HL-60 (cell line): Measurements from ENCODE around the gene RPRD1B.

ENCODE experiments used
- DNase-seq, 2 experiments: peaks; one replicate each; pipeline ENCODE4 v3.0.0-alpha.2; 2010 to 2020; ENCODE audit warnings: low read depth in 1 of 2, low spot score in 1 of 2
- H3K27ac ChIP-seq: fragments of 250-450 bp; sonication (Bioruptor Pico); replicated peaks from 2 replicates; pipeline ENCODE4 v1.5.1; 2020; ENCODE audit warnings: mild to moderate bottlenecking, moderate library complexity
- H3K27me3 ChIP-seq: fragments of 250-450 bp; sonication (Bioruptor Pico); 2 replicates; pipeline ENCODE4 v1.5.1; 2021; ENCODE audit warnings: mild to moderate bottlenecking, moderate library complexity; ENCODE audit not compliant: insufficient read depth, poor library complexity, severe bottlenecking
- H3K4me3 ChIP-seq: replicated peaks from 2 replicates; pipeline ENCODE4 v1.5.1; 2011; ENCODE audit warnings: mild to moderate bottlenecking, control low read depth, low read length; ENCODE audit not compliant: insufficient read depth
- GABPA ChIP-seq: IDR thresholded peaks from 2 replicates; pipeline ENCODE4 v1.6.1; 2012; ENCODE audit warnings: low read depth
- POLR2AphosphoS5 ChIP-seq: IDR thresholded peaks from 2 replicates; pipeline ENCODE4 v1.6.1; 2012; ENCODE audit warnings: low read depth
- SPI1 ChIP-seq: IDR thresholded peaks from 2 replicates; pipeline ENCODE4 v1.6.1; 2012; ENCODE audit warnings: low read depth, mild to moderate bottlenecking, borderline replicate concordance
- TF ChIP-seq, protein P1 (sequence below): IDR thresholded peaks from one replicate; pipeline ENCODE4 v1.5.1; 2011; ENCODE audit warnings: low read length, control low read depth, inconsistent platforms; ENCODE audit not compliant: insufficient read depth
- TF ChIP-seq, protein P2 (sequence below): IDR thresholded peaks from 2 replicates; pipeline ENCODE4 v1.6.1; 2012; ENCODE audit warnings: low read depth; ENCODE audit not compliant: insufficient replicate concordance

The RPRD1B gene

DNA sequence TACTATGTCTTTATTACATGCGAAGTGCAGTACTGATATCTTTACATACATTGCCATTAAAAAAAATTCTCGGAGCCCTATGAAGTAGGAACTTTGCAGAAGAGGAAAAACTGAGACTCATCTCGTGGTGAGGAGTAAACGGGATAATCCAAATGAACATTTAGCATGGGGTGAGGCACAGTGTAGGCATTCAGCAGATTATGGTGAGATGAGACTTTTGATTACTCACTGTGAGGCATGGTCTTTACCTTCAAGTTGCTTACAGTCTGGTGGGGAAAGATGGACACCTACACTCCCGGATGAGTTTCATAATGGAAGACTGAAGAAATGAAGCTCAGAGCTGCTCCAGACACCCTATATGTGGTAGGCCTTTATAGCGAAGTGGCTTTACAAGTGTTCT, 1.4 kb downstream of the RPRD1B start:
- Histone ChIP-seq H3K4me3 (peak overlapping the region; percentile 96), H3K27ac (peak overlapping the region; percentile 99)

DNA sequence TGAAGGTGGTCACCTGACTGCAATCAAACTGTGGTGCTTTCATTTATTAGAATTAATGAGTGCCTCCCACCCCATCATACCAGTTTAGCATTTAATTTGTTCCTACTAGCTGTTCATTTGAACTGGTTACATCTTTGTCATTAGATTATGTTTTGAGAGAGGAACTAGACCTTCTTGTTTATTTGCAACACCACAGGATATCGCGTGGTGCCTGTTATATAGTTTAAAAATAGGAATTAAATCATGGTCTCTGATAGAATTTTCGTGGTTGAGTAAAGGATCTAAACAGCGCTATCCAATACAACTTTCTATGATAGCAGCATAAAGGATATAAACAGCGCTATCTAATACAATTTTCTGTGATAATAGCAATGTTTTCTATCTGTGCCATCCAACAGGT, 2.8 kb downstream of the RPRD1B start:
- no peak overlapping the region for H3K4me3 ChIP-seq
- H3K27ac ChIP-seq = no peak overlapping the region
- no peaks in the 10 kb centered on the region for H3K27me3 ChIP-seq
- TF ChIP-seq, protein P1, sequence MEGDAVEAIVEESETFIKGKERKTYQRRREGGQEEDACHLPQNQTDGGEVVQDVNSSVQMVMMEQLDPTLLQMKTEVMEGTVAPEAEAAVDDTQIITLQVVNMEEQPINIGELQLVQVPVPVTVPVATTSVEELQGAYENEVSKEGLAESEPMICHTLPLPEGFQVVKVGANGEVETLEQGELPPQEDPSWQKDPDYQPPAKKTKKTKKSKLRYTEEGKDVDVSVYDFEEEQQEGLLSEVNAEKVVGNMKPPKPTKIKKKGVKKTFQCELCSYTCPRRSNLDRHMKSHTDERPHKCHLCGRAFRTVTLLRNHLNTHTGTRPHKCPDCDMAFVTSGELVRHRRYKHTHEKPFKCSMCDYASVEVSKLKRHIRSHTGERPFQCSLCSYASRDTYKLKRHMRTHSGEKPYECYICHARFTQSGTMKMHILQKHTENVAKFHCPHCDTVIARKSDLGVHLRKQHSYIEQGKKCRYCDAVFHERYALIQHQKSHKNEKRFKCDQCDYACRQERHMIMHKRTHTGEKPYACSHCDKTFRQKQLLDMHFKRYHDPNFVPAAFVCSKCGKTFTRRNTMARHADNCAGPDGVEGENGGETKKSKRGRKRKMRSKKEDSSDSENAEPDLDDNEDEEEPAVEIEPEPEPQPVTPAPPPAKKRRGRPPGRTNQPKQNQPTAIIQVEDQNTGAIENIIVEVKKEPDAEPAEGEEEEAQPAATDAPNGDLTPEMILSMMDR = no peak
- TF ChIP-seq GABPA (no peak), POLR2AphosphoS5 (no peak), SPI1 (no peak)
- TF ChIP-seq, protein P2, sequence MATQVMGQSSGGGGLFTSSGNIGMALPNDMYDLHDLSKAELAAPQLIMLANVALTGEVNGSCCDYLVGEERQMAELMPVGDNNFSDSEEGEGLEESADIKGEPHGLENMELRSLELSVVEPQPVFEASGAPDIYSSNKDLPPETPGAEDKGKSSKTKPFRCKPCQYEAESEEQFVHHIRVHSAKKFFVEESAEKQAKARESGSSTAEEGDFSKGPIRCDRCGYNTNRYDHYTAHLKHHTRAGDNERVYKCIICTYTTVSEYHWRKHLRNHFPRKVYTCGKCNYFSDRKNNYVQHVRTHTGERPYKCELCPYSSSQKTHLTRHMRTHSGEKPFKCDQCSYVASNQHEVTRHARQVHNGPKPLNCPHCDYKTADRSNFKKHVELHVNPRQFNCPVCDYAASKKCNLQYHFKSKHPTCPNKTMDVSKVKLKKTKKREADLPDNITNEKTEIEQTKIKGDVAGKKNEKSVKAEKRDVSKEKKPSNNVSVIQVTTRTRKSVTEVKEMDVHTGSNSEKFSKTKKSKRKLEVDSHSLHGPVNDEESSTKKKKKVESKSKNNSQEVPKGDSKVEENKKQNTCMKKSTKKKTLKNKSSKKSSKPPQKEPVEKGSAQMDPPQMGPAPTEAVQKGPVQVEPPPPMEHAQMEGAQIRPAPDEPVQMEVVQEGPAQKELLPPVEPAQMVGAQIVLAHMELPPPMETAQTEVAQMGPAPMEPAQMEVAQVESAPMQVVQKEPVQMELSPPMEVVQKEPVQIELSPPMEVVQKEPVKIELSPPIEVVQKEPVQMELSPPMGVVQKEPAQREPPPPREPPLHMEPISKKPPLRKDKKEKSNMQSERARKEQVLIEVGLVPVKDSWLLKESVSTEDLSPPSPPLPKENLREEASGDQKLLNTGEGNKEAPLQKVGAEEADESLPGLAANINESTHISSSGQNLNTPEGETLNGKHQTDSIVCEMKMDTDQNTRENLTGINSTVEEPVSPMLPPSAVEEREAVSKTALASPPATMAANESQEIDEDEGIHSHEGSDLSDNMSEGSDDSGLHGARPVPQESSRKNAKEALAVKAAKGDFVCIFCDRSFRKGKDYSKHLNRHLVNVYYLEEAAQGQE = no peak
- no peak for DNase-seq

More for the DNA sequence above, 1.4 kb downstream of the RPRD1B start:
- H3K27me3 ChIP-seq = no peaks in the 10 kb centered on the region
- TF ChIP-seq, protein P1 = no peak
- TF ChIP-seq, protein P2 = no peak
- no peak for TF ChIP-seq GABPA
- TF ChIP-seq SPI1 = no peak
- no peak for TF ChIP-seq POLR2AphosphoS5
- DNase-seq = no peak

DNA sequence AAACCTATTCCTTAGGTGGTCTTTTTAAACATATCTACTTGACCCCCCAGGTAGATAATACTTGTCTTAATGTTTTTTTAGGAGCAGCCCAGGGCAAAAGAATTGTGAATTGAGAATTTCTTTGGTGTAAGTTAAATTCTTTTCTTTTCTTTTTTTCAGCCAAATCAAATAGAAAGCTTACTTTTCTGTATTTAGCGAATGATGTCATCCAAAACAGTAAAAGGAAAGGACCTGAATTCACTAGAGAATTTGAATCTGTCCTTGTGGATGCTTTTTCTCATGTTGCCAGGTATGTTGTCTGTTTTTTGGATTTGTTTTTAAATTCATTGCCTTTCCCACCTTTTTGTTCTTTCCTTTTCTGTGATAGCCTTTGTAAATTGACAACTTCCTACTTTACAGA, 6.7 kb downstream of the RPRD1B start:
- no peak for DNase-seq
- H3K27ac ChIP-seq = no peak overlapping the region
- TF ChIP-seq SPI1 = no peak
- H3K4me3 ChIP-seq = no peak overlapping the region
- H3K27me3 ChIP-seq = no peaks in the 10 kb centered on the region

DNA sequence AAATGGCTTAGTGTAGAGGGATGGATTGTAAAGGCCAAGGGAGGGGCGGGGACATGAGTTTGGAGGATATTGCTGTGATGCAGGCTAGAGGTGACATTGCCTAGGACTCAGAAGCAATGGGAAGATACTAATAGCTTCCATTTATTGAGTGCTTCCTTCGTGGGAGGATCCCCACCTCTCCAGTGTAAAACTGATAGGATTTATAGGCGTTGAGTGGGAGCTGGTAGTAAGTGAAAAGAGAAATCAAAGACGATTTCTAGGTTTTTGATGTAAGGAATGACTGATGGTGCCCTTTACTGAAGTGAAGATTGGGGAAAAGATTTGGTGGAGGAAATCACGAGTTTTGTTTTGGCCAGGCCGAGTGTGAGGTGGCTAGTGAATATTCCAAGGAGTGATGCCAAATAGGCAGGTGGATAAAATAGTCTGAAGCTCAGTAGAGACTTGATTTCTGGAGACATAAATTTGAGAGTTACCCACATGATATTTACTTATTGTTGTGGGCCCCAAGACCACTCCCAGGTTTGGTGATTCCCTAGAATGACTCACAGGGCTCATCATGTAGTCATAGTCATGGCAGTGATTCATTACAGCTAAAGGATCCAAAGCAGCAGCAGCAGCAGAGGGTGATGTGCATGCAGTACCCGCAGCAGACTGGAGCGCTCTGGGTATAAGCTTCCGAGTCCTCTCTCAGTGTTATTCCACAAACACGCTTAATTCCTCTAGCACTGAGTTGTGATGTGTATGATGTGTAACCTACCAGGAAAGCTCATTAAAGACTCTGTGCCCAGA, 10.2 kb downstream of the RPRD1B start:
- Histone ChIP-seq H3K27me3 (no peaks in the 10 kb centered on the region), H3K27ac (no peak overlapping the region), H3K4me3 (no peak overlapping the region)
- no peak for TF ChIP-seq GABPA
- TF ChIP-seq, protein P2 = no peak
- TF ChIP-seq, protein P1 = no peak
- TF ChIP-seq SPI1 = no peak
- TF ChIP-seq POLR2AphosphoS5 = no peak
- no peak for DNase-seq
